Measurements from ENCODE around the gene SH3RF2. TPM values are rescaled to one million over a fixed set of nuclear protein-coding genes. Genes with fewer than 3 reads are reported as not detected.

The SH3RF2 gene
- total and polyA plus RNA-seq, 10 of the 15 experiments (the other 5 are each of a cell fraction or from before 2014, with no cell fraction given), result 0.15 TPM; not detected in 9

GRCh38 chr5:146076028-146076427 lies 139.7 kb downstream of the SH3RF2 start:
- ChIA-PET POLR2A (no interaction called here), SMC1A (ENCODE audit: uncharacterized antibody, unreplicated experiment) (no interaction called here), RAD21 (ENCODE audit: unreplicated experiment) (interaction anchor here (0.6 kb wide), 1 partner anchor 25 kb away, joined by 3 read pairs; no protein-coding TSS in a partner anchor), CTCF (no interaction called here)
- intact Hi-C loops (cut with micrococcal nuclease; ENCODE audit: unreplicated experiment) (no loop called here), in situ Hi-C loops (cut with MboI) (no loop called here)
- DNase-seq (ENCODE audit: low read depth, low spot score) (no peak), FAIRE-seq (no peak), ATAC-seq (no peak)
- H3K9ac ChIP-seq (ENCODE audit: control insufficient read depth, insufficient read depth, low read length), result no peak overlapping the region
- WGBS (ENCODE audit: insufficient coverage, insufficient replicate concordance, low lambda C conversion rate, missing lambda C conversion rate), result 38% methylated on average over 4 of the region's 4 CpGs
- no peak overlapping the region for H3K27ac ChIP-seq (ENCODE audit: control insufficient read depth, insufficient read depth)
- no peak overlapping the region for H3K4me2 ChIP-seq (ENCODE audit: control insufficient read depth, insufficient read depth)
- no peak overlapping the region for H3K4me3 ChIP-seq
- H3K9me3 ChIP-seq (replicated peaks; ENCODE audit: control insufficient read depth, insufficient read depth, low read length), result no peaks in the 10 kb centered on the region
- no peak for TF ChIP-seq NBN (IDR thresholded peaks at IDR 0.05)
- TF ChIP-seq MTA3 (IDR thresholded peaks at IDR 0.05; ENCODE audit: borderline replicate concordance, low read length), result no peak
- TF ChIP-seq HSF1 (IDR thresholded peaks at IDR 0.05; ENCODE audit: low read depth, low read length), result no peak
- TF ChIP-seq RELB (IDR thresholded peaks at IDR 0.05; ENCODE audit: low read depth), result no peak
- TF ChIP-seq RFX5 (IDR thresholded peaks at IDR 0.05; ENCODE audit: low read depth, low read length), result no peak
- no peak for TF ChIP-seq KAT2A (conservative IDR thresholded peaks at IDR 0.05; ENCODE audit: control insufficient read depth, low read depth, low read length)
- TF ChIP-seq HCFC1 (IDR thresholded peaks at IDR 0.05; ENCODE audit: low read length), result no peak
- no peaks in the 10 kb centered on the region for H4K20me1 ChIP-seq (ENCODE audit: control insufficient read depth, insufficient read depth)
- no TSS peak for BruUV-seq (replicated peaks)
- H2AFZ ChIP-seq (ENCODE audit: control insufficient read depth, low read depth, low read length), result no peak overlapping the region
- H3K36me3 ChIP-seq (ENCODE audit: control insufficient read depth in 2 of 2, insufficient read depth in 2 of 2, low read length in 1 of 2), result no peaks in the 10 kb centered on the region
- no peaks in the 10 kb centered on the region for H3K27me3 ChIP-seq (replicated peaks in 1 of 2; ENCODE audit: control insufficient read depth in 2 of 2, insufficient read depth in 2 of 2, low read length in 1 of 2)
- H3K79me2 ChIP-seq (ENCODE audit: control insufficient read depth, insufficient read depth, low read length), result no peaks in the 10 kb centered on the region
- peaks cover 10% of the 10 kb centered on the region for H3K4me1 ChIP-seq (ENCODE audit: control insufficient read depth, insufficient read depth, low read length)

All from GM12878 (cell line).